ENCODE results near the gene ZNF778. TPM values are rescaled to one million over a fixed set of nuclear protein-coding genes. Genes with fewer than 3 reads are reported as not detected.
"Not testable (repeated sequence)": the region's sequence is repeated elsewhere in the genome, so short reads cannot be mapped to it uniquely, and the experiment has no call there.

The ZNF778 gene
- total and polyA plus RNA-seq, 2 donors (not counting 1 experiment from before 2014, with no cell fraction given), result 4.3 to 9.4 TPM

GRCh38 chr16:89257281-89257731, 39.8 kb downstream of the ZNF778 start:
- Histone ChIP-seq H3K9me3 (ENCODE audit: control insufficient read depth, insufficient read depth, low read depth, low read length) (no peaks in the 10 kb centered on the region), H3K27me3 (ENCODE audit: control insufficient read depth, insufficient read depth, low read length) (no peaks in the 10 kb centered on the region), H3K4me3 (replicated peaks in 1 of 4; ENCODE audit: control extremely low read depth in 1 of 4, insufficient read depth in 1 of 4, low read depth in 3 of 4, low read length in 4 of 4) (peak overlapping the region; percentile 38 to 53 (median 41)), H3K9ac (ENCODE audit: insufficient read depth, low read length) (peak overlapping the region; percentile 34), H2AFZ (ENCODE audit: low read length) (peak overlapping the region; percentile 52), H3K4me1 (ENCODE audit: control insufficient read depth, extremely low read depth, insufficient read depth, low read length) (no peaks in the 10 kb centered on the region), H3K4me2 (ENCODE audit: extremely low read depth, insufficient read depth, low read length) (peak overlapping the region; percentile 70), H3K27ac (ENCODE audit: insufficient read depth, low read length) (peak overlapping the region; percentile 44), H4K20me1 (ENCODE audit: control insufficient read depth, extremely low read depth, insufficient read depth, low read length) (no peaks in the 10 kb centered on the region), H3K36me3 (ENCODE audit: control insufficient read depth, insufficient read depth, low read length) (no peaks in the 10 kb centered on the region), H3K79me2 (ENCODE audit: control insufficient read depth, insufficient read depth, low read length) (no peaks in the 10 kb centered on the region)
- DNase-seq (ENCODE audit: low read depth in 2 of 2), result peak in 1 of 2 donors; percentile 19
- TF ChIP-seq, protein P1, sequence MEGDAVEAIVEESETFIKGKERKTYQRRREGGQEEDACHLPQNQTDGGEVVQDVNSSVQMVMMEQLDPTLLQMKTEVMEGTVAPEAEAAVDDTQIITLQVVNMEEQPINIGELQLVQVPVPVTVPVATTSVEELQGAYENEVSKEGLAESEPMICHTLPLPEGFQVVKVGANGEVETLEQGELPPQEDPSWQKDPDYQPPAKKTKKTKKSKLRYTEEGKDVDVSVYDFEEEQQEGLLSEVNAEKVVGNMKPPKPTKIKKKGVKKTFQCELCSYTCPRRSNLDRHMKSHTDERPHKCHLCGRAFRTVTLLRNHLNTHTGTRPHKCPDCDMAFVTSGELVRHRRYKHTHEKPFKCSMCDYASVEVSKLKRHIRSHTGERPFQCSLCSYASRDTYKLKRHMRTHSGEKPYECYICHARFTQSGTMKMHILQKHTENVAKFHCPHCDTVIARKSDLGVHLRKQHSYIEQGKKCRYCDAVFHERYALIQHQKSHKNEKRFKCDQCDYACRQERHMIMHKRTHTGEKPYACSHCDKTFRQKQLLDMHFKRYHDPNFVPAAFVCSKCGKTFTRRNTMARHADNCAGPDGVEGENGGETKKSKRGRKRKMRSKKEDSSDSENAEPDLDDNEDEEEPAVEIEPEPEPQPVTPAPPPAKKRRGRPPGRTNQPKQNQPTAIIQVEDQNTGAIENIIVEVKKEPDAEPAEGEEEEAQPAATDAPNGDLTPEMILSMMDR (conservative IDR thresholded peaks at IDR 0.05 in 1 of 2, IDR thresholded peaks at IDR 0.05 in 1 of 2; ENCODE audit: low read depth in 1 of 2, low read length in 2 of 2), result no peak
- TF ChIP-seq EZH2 (IDR thresholded peaks at IDR 0.05; ENCODE audit: low read length, missing control alignments), result no peak

- Histone ChIP-seq H4K20me1 (ENCODE audit: control insufficient read depth, extremely low read depth, insufficient read depth, low read length) (no peaks in the 10 kb centered on the region), H3K9me3 (ENCODE audit: control insufficient read depth, insufficient read depth, low read depth, low read length) (no peaks in the 10 kb centered on the region), H3K27me3 (ENCODE audit: control insufficient read depth, insufficient read depth, low read length) (no peaks in the 10 kb centered on the region), H3K9ac (ENCODE audit: insufficient read depth, low read length) (no peak overlapping the region), H3K4me3 (replicated peaks in 1 of 4; ENCODE audit: control extremely low read depth in 1 of 4, insufficient read depth in 1 of 4, low read depth in 3 of 4, low read length in 4 of 4) (peak overlapping the region in 3 of 4 experiments; percentile 38 to 53 (median 43)), H3K4me1 (ENCODE audit: control insufficient read depth, extremely low read depth, insufficient read depth, low read length) (no peaks in the 10 kb centered on the region), H3K4me2 (ENCODE audit: extremely low read depth, insufficient read depth, low read length) (peak overlapping the region; percentile 70), H3K79me2 (ENCODE audit: control insufficient read depth, insufficient read depth, low read length) (no peaks in the 10 kb centered on the region), H3K36me3 (ENCODE audit: control insufficient read depth, insufficient read depth, low read length) (no peaks in the 10 kb centered on the region), H3K27ac (ENCODE audit: insufficient read depth, low read length) (no peak overlapping the region), H2AFZ (ENCODE audit: low read length) (no peak overlapping the region)
- no peak for TF ChIP-seq EZH2 (IDR thresholded peaks at IDR 0.05; ENCODE audit: low read length, missing control alignments)
- TF ChIP-seq, protein P1 (conservative IDR thresholded peaks at IDR 0.05 in 1 of 2, IDR thresholded peaks at IDR 0.05 in 1 of 2; ENCODE audit: low read depth in 1 of 2, low read length in 2 of 2), result peak in 1 of 2 donors; percentile 4
- DNase-seq (ENCODE audit: low read depth in 2 of 2), result no peak
Observed at GRCh38 chr16:89257757-89258465, 40.4 kb downstream of the ZNF778 start.

- not testable (repeated sequence) for H3K4me3 ChIP-seq (replicated peaks in 1 of 4; ENCODE audit: control extremely low read depth in 1 of 4, insufficient read depth in 1 of 4, low read depth in 3 of 4, low read length in 4 of 4); H3K36me3 ChIP-seq (ENCODE audit: control insufficient read depth, insufficient read depth, low read length); H3K79me2 ChIP-seq (ENCODE audit: control insufficient read depth, insufficient read depth, low read length); H3K9ac ChIP-seq (ENCODE audit: insufficient read depth, low read length); H3K27ac ChIP-seq (ENCODE audit: insufficient read depth, low read length); H3K9me3 ChIP-seq (ENCODE audit: control insufficient read depth, insufficient read depth, low read depth, low read length); DNase-seq (ENCODE audit: low read depth in 2 of 2); H3K4me1 ChIP-seq (ENCODE audit: control insufficient read depth, extremely low read depth, insufficient read depth, low read length); H3K4me2 ChIP-seq (ENCODE audit: extremely low read depth, insufficient read depth, low read length); H2AFZ ChIP-seq (ENCODE audit: low read length); H4K20me1 ChIP-seq (ENCODE audit: control insufficient read depth, extremely low read depth, insufficient read depth, low read length); H3K27me3 ChIP-seq (ENCODE audit: control insufficient read depth, insufficient read depth, low read length)
Observed at GRCh38 chr16:89259901-89260300, 42.4 kb downstream of the ZNF778 start.
